GM19372 (cell line): Measurements from ENCODE around the gene NGF.

Source experiments
- ATAC-seq: cut with Tn5 transposase; IDR thresholded peaks from one replicate; pipeline ENCODE4 v1.9.1; 2021; ENCODE audit warnings: mild to moderate bottlenecking, low read depth, moderate library complexity; ENCODE audit not compliant: unreplicated experiment

Gene NGF

GRCh38 chr1:115240297-115240696, 97.8 kb downstream of the NGF start:
- no peak for ATAC-seq

- ATAC-seq = no peak
Observed at GRCh38 chr1:115239426-115239825, 98.6 kb downstream of the NGF start.

- ATAC-seq = no peak
Observed at GRCh38 chr1:115239148-115239422, 99.0 kb downstream of the NGF start.

GRCh38 chr1:115238336-115239147, 99.5 kb downstream of the NGF start:
- no peak for ATAC-seq

- ATAC-seq = no peak
Observed at GRCh38 chr1:115237507-115237906, 100.5 kb downstream of the NGF start.

- no peak for ATAC-seq
Observed at GRCh38 chr1:115237023-115237422, 101.0 kb downstream of the NGF start.
